Activated CD4-positive, alpha-beta T cell treated with anti-CD3 and anti-CD28 coated beads for 1 hour (primary cell): ENCODE data around the gene XIRP1.
"Not testable (repeated sequence)": the region's sequence is repeated elsewhere in the genome, so short reads cannot be mapped to it uniquely, and the experiment has no call there.

Experiments
- DNase-seq: peaks from one replicate; pipeline ENCODE4 v3.0.0-alpha.2; 2020

The XIRP1 gene

DNA sequence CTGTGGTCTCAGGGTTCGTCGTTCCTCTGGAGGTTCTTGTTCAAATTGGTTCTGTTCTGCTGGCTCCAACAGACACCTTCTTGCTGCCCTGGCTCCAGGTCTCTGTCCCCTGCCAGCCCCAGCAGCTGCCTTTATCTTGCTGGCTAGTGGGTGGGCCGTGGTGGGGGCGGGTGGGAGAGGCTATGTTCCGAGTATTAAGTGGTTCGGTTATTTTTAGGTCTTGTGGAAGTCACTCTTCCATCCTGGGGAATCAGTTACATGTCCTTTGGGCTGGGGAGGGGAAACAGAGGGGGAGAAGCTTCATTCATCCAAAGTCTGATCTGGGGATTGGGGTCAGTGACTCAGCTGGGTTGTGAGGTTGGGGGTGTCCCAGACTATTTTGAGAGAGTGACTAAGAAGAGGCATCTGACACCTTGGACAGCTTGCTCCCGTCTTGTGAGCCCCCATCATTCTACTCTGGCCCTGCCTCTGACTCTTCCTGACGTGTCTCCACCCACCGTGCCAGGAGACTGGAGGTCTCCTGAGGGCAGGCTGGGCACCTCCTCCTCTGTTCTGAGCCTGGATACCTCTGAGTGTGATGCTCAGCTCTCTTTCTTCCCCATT lies at the start of gene XIRP1:
XIRP1 (minus strand) TSS at position 106 of the 603 bp plus-strand sequence. CDS start 3,150 bp downstream, outside the sequence.
- DNase-seq = no peak

- DNase-seq = no peak
Measured at GRCh38 chr3:39241561-39241960, 49.2 kb upstream of the XIRP1 start.

- no peak for DNase-seq
Measured at GRCh38 chr3:39237027-39237426, 44.6 kb upstream of the XIRP1 start.

- no peak for DNase-seq
Measured at GRCh38 chr3:39234651-39235050, 42.3 kb upstream of the XIRP1 start.

DNA sequence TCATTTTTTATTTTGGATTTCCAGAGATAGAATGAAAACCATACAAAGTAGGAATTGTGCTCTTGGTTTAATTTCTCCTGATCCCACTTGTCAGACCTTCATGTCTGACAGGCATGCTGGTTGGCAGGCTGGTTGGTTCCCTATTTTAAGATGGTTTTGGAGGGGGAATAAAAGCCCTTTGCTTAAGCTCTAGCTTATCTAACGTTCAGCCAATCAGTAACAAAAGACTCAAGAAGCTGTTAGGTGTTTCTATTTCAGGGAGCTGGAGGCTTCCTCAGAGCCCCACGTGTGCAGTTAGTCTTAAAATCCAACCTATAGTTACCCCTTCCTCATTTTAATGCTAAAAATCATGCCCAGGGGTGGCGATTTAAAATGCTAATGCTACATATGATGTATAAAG lies 40.5 kb upstream of the XIRP1 start:
- no peak for DNase-seq

- DNase-seq = no peak
Measured at GRCh38 chr3:39230453-39230852, 38.1 kb upstream of the XIRP1 start.

- no peak for DNase-seq
Measured at GRCh38 chr3:39228496-39228895, 36.1 kb upstream of the XIRP1 start.

DNA sequence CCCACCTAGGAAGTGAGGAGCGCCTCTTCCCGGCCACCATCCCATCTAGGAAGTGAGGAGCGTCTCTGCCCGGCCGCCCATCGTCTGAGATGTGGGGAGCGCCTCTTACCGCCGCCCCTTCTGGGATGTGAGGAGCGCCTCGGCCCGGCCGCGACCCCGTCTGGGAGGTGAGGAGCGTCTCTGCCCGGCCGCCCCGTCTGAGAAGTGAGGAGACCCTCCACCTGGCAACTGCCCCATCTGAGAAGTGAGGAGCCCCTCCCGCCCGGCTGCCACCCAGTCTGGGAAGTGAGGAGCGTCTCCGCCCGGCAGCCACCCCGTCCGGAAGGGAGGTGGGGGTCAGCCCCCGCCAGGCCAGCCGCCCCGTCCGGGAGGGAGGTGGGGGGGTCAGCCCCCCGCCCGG lies 35.2 kb upstream of the XIRP1 start:
- not testable (repeated sequence) for DNase-seq

DNA sequence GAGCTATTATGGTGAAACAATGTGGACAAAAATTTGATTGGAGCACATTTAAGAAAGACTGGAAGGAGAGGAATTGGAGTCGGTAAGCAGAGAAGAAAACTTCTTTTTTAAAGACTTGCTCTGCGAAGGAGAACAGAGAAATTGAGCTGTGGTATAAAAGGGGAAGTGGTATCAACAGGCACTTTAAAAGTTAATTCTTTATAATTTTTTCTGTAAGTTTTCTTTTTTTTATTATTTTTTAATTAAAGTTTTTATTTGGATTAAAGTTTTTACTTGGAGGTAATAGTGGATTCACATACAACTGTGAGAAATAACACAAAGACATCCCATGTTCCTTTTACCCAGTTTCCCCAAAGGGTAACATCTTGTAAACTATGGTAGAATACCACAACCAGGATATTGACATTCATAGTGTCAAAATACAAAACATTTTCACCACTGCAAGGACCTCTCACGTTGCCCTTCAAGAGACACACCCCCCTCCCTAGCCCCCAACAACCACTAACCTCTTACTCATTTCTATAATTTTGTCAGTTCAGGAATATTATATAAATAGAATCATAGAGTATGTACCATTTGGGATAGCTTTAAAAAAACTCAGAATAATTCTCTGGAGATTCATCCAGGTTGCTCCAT lies 33.8 kb upstream of the XIRP1 start:
- DNase-seq = no peak

DNA sequence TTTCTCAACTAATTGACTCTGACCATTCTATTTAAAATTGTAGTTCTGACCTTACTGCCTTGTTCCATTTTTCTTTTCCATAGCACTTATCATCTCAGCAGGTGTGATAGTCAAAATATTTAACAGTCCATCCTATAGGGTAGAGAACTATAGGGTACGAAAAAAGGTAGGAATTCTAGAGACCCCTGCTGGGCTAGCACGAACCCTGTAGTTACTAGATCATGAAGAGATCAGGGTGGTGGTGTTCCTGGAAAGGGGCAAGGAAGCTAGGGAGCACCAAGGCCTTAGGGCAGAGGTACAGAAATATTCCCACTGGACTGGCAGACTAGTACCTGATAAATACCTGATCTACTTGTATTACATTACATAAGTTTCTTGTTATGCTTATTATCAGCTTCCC lies 31.9 kb upstream of the XIRP1 start:
- DNase-seq = no peak

- no peak for DNase-seq
Measured at GRCh38 chr3:39222939-39223338, 30.5 kb upstream of the XIRP1 start.

- DNase-seq = no peak
Measured at GRCh38 chr3:39222462-39222861, 30.1 kb upstream of the XIRP1 start.

- no peak for DNase-seq
Measured at GRCh38 chr3:39221141-39221530, 28.7 kb upstream of the XIRP1 start.

- DNase-seq = no peak
Measured at GRCh38 chr3:39220407-39221140, 28.2 kb upstream of the XIRP1 start.

GRCh38 chr3:39219702-39220101 lies 27.3 kb upstream of the XIRP1 start:
- DNase-seq = no peak

DNA sequence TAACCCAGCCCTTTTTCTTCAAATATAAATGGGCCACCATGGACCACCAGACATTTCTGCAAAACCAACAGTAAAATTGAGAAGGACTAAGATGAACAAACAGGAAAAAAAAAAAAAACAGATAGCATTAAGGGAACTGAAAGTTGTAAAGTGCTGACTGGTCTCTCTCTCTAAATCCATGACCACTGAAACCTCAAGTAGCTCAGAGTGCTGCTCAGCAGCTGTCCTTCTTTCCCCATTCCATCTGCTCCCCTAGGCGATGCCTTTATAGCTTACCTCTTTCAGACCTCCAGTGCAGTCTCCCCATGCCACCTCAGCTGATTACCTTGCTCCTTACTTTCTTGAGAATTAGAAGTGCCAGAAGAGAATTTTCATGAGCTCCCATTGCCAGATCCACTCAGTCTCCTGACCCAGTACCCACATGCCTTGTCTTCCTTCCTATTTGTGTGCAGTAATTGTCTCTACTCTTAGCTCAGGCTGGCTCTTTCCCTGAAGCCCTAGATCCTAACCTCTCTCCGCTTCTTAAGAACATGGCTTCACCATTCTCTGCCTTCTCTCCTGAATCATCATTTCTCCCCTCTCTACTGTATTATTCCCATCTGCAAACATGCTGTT lies 23.9 kb upstream of the XIRP1 start:
- no peak for DNase-seq

GRCh38 chr3:39213613-39214012 lies 21.2 kb upstream of the XIRP1 start:
- no peak for DNase-seq

- no peak for DNase-seq
Measured at GRCh38 chr3:39212665-39213064, 20.3 kb upstream of the XIRP1 start.

- no peak for DNase-seq
Measured at GRCh38 chr3:39211332-39212130, 19.1 kb upstream of the XIRP1 start.

DNA sequence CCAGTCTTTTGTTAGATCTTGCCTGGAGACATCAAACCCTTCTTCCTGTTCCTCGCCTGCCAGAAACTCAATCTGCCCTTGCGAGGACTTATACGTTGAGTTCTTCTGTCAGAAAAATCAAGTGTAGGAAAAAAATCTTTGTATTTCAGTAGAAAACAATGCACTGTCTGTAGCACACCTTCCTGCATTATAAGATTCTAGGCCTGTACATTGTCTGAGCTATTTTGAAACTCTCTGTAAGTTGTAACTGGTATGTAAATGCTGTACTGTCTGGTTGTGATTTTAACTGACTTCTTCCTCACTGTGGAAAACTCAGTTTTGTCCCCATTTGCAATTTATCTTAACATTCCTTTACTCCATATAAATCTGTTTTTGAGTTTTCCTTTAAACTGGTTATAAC lies 17.7 kb upstream of the XIRP1 start:
- no peak for DNase-seq

- DNase-seq = no peak
Measured at GRCh38 chr3:39209329-39209970, 17.1 kb upstream of the XIRP1 start.

- no peak for DNase-seq
Measured at GRCh38 chr3:39208463-39209055, 16.2 kb upstream of the XIRP1 start.
